HepG2 (cell line): ENCODE data around the gene CHP1. TPM values are rescaled to one million over a fixed set of nuclear protein-coding genes. Genes with fewer than 3 reads are reported as not detected.

Source experiments
- BRCA1 ChIP-seq: sonication (generic); formaldehyde crosslinking; IDR thresholded peaks from 2 replicates; pipeline ENCODE4 v1.4.0; 2020; ENCODE audit warnings: missing genetic modification reagents
- DNMT1 ChIP-seq: sonication (generic); formaldehyde crosslinking; IDR thresholded peaks from 2 replicates; pipeline ENCODE4 v1.5.1; 2020; ENCODE audit warnings: mild to moderate bottlenecking, missing genetic modification reagents
- EP300 ChIP-seq, 3 experiments: sonication (generic) in 1 of 3; formaldehyde crosslinking in 1 of 3; IDR thresholded peaks; 2 replicates each; pipeline versions ENCODE4 v1.5.1 to v1.6.1; 2011 to 2020; ENCODE audit warnings: low read depth in 2 of 3, low read length in 2 of 3, borderline replicate concordance in 1 of 3, improper control_type of control experiment in 1 of 3, mild to moderate bottlenecking in 1 of 3, missing genetic modification reagents in 1 of 3, moderate library complexity in 1 of 3
- HNRNPLL ChIP-seq: fragments of 200-400 bp; formaldehyde crosslinking; IDR thresholded peaks from 2 replicates; pipeline ENCODE4 v1.6.1; 2017; ENCODE audit warnings: mild to moderate bottlenecking, low read depth, low read length; ENCODE audit not compliant: poor library complexity, severe bottlenecking
- KDM4B ChIP-seq: sonication (generic); formaldehyde crosslinking; IDR thresholded peaks from 2 replicates; pipeline ENCODE4 v1.4.0; 2020; ENCODE audit warnings: missing genetic modification reagents
- KDM6A ChIP-seq: IDR thresholded peaks from 2 replicates; pipeline ENCODE4 v1.6.1; 2016; ENCODE audit warnings: low read depth
- POLR2AphosphoS5 ChIP-seq: IDR thresholded peaks from 2 replicates; pipeline ENCODE4 v1.6.1; 2012; ENCODE audit warnings: low read depth, low read length
- RFX1 ChIP-seq: fragments of 450-650 bp; IDR thresholded peaks from 2 replicates; pipeline ENCODE4 v1.6.1; 2017
- U2AF1 ChIP-seq: fragments of 200-400 bp; formaldehyde crosslinking; optimal IDR thresholded peaks from 2 replicates; pipeline ENCODE3; 2017; ENCODE audit warnings: mild to moderate bottlenecking, low read depth, low read length
- YEATS4 ChIP-seq: sonication (generic); formaldehyde crosslinking; IDR thresholded peaks from 2 replicates; pipeline ENCODE4 v1.4.0; 2020; ENCODE audit warnings: missing genetic modification reagents, borderline replicate concordance
- ZFX ChIP-seq: sonication (generic); formaldehyde crosslinking; IDR thresholded peaks from 2 replicates; pipeline ENCODE4 v1.4.0; 2020; ENCODE audit warnings: mild to moderate bottlenecking, low read depth, missing genetic modification reagents, moderate library complexity
- ZNF207 ChIP-seq: fragments of 450-650 bp; IDR thresholded peaks from 2 replicates; pipeline ENCODE4 v1.6.1; 2016; ENCODE audit warnings: antibody characterized with exemption, borderline replicate concordance
- ZNF3 ChIP-seq: IDR thresholded peaks from 2 replicates; pipeline ENCODE4 v1.7.0; 2017; ENCODE audit warnings: inconsistent platforms
- ZNF350 ChIP-seq: sonication (generic); formaldehyde crosslinking; IDR thresholded peaks from 2 replicates; pipeline ENCODE4 v1.4.0; 2020; ENCODE audit warnings: mild to moderate bottlenecking, low read depth, missing genetic modification reagents, borderline replicate concordance
- ZNF549 ChIP-seq: sonication (generic); formaldehyde crosslinking; IDR thresholded peaks from 2 replicates; pipeline ENCODE4 v1.5.0; 2020; ENCODE audit warnings: missing genetic modification reagents
- ZNF576 ChIP-seq: sonication (generic); formaldehyde crosslinking; IDR thresholded peaks from 2 replicates; pipeline ENCODE4 v1.4.0; 2020; ENCODE audit warnings: mild to moderate bottlenecking, missing genetic modification reagents
- ZNF607 ChIP-seq: sonication (generic); formaldehyde crosslinking; IDR thresholded peaks from 2 replicates; pipeline ENCODE4 v1.5.1; 2020; ENCODE audit warnings: missing genetic modification reagents, mild to moderate bottlenecking, borderline replicate concordance
- ZNF766 ChIP-seq: sonication (generic); formaldehyde crosslinking; IDR thresholded peaks from 2 replicates; pipeline ENCODE4 v1.5.0; 2020; ENCODE audit warnings: missing genetic modification reagents, borderline replicate concordance
- ZNF883 ChIP-seq: sonication (generic); formaldehyde crosslinking; IDR thresholded peaks from 2 replicates; pipeline ENCODE4 v1.5.1; 2020; ENCODE audit warnings: mild to moderate bottlenecking, missing genetic modification reagents; ENCODE audit errors: not compliant biosample characterization
- polyA plus RNA-seq, 8 experiments: library from polyadenylated mRNA; depleted of rRNA in 3 of 8; stranded (reverse) in 7 of 8; unstranded in 1 of 8; fragments of >200 nt; fragmentation: Illumina TruSeq in 4 of 8; extraction: Trizol in 4 of 8; gene quantifications; 2 replicates each; pipeline versions ENCODE4 v1.2.1 to v1.2.3, GENCODE V29; 2011 to 2016; ENCODE audit warnings: low read depth in 4 of 8, missing spikeins in 1 of 8, mixed read lengths in 1 of 8; ENCODE audit not compliant: insufficient read depth in 1 of 8
- total RNA-seq, 5 experiments: library from RNA; depleted of rRNA; stranded (reverse); fragments of >200 nt; fragmentation: Illumina TruSeq; extraction: Trizol; gene quantifications; 2 replicates each; pipeline ENCODE4 v1.2.3, GENCODE V29; 2016; ENCODE audit warnings: low read depth in 1 of 5
- TF ChIP-seq, protein P1 (sequence below): sonication (generic); formaldehyde crosslinking; IDR thresholded peaks from 2 replicates; pipeline ENCODE4 v1.5.0; 2020; ENCODE audit warnings: missing genetic modification reagents
- TF ChIP-seq, protein P2 (sequence below), 2 experiments: fragments of 450-650 bp in 1 of 2; sonication (generic) in 1 of 2; formaldehyde crosslinking; IDR thresholded peaks; 2 replicates each; pipeline versions ENCODE4 v1.5.0 to v1.8.0; 2020 to 2022; ENCODE audit warnings: mild to moderate bottlenecking in 1 of 2, missing genetic modification reagents in 1 of 2
- TF ChIP-seq, protein P3 (sequence below): sonication (generic); formaldehyde crosslinking; IDR thresholded peaks from 2 replicates; pipeline ENCODE4 v1.4.0; 2020; ENCODE audit warnings: missing genetic modification reagents, borderline replicate concordance
- TF ChIP-seq, protein P4 (sequence below): sonication (generic); formaldehyde crosslinking; IDR thresholded peaks from 2 replicates; pipeline ENCODE4 v1.5.0; 2020; ENCODE audit warnings: mild to moderate bottlenecking, missing genetic modification reagents, moderate library complexity

CHP1 gene
- total and polyA plus RNA-seq, 2 of the 13 experiments (the other 11 are each of a cell fraction or from before 2014, with no cell fraction given): 49.6 to 76.4 TPM

- TF ChIP-seq, protein P1, sequence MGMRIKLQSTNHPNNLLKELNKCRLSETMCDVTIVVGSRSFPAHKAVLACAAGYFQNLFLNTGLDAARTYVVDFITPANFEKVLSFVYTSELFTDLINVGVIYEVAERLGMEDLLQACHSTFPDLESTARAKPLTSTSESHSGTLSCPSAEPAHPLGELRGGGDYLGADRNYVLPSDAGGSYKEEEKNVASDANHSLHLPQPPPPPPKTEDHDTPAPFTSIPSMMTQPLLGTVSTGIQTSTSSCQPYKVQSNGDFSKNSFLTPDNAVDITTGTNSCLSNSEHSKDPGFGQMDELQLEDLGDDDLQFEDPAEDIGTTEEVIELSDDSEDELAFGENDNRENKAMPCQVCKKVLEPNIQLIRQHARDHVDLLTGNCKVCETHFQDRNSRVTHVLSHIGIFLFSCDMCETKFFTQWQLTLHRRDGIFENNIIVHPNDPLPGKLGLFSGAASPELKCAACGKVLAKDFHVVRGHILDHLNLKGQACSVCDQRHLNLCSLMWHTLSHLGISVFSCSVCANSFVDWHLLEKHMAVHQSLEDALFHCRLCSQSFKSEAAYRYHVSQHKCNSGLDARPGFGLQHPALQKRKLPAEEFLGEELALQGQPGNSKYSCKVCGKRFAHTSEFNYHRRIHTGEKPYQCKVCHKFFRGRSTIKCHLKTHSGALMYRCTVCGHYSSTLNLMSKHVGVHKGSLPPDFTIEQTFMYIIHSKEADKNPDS: no peak
- TF ChIP-seq ZFX (CRISPR knock-in tag) (no peak), ZNF766 (CRISPR knock-in tag) (no peak), ZNF350 (CRISPR knock-in tag) (no peak), HNRNPLL (no peak), EP300 (IDR thresholded peaks at IDR 0.05; ENCODE audit: low read depth in 2 of 2, low read length in 2 of 2) (peak in 1 of 2 experiments; percentile 72; a peak in 1 of 4 replicates), EP300 (CRISPR knock-in tag; IDR thresholded peaks at IDR 0.05; ENCODE audit: borderline replicate concordance) (no peak), POLR2AphosphoS5 (no peak), BRCA1 (CRISPR knock-in tag) (no peak), ZNF883 (no peak), U2AF1 (no peak), YEATS4 (CRISPR knock-in tag) (no peak), KDM4B (CRISPR knock-in tag) (no peak), KDM6A (CRISPR knock-in tag) (no peak), DNMT1 (CRISPR knock-in tag) (no peak), ZNF207 (no peak), ZNF576 (CRISPR knock-in tag) (no peak), ZNF607 (CRISPR knock-in tag) (no peak), RFX1 (no peak), ZNF3 (CRISPR knock-in tag) (0 out of 2 replicates have a peak, but pooled peaks have one; percentile 49), ZNF549 (CRISPR knock-in tag) (no peak)
- TF ChIP-seq, protein P2, sequence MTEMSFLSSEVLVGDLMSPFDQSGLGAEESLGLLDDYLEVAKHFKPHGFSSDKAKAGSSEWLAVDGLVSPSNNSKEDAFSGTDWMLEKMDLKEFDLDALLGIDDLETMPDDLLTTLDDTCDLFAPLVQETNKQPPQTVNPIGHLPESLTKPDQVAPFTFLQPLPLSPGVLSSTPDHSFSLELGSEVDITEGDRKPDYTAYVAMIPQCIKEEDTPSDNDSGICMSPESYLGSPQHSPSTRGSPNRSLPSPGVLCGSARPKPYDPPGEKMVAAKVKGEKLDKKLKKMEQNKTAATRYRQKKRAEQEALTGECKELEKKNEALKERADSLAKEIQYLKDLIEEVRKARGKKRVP (CRISPR knock-in tag; IDR thresholded peaks at IDR 0.05): no peak
- TF ChIP-seq, protein P3, sequence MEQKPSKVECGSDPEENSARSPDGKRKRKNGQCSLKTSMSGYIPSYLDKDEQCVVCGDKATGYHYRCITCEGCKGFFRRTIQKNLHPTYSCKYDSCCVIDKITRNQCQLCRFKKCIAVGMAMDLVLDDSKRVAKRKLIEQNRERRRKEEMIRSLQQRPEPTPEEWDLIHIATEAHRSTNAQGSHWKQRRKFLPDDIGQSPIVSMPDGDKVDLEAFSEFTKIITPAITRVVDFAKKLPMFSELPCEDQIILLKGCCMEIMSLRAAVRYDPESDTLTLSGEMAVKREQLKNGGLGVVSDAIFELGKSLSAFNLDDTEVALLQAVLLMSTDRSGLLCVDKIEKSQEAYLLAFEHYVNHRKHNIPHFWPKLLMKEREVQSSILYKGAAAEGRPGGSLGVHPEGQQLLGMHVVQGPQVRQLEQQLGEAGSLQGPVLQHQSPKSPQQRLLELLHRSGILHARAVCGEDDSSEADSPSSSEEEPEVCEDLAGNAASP: 0 out of 2 replicates have a peak, but pooled peaks have one; percentile 11
- TF ChIP-seq, protein P4, sequence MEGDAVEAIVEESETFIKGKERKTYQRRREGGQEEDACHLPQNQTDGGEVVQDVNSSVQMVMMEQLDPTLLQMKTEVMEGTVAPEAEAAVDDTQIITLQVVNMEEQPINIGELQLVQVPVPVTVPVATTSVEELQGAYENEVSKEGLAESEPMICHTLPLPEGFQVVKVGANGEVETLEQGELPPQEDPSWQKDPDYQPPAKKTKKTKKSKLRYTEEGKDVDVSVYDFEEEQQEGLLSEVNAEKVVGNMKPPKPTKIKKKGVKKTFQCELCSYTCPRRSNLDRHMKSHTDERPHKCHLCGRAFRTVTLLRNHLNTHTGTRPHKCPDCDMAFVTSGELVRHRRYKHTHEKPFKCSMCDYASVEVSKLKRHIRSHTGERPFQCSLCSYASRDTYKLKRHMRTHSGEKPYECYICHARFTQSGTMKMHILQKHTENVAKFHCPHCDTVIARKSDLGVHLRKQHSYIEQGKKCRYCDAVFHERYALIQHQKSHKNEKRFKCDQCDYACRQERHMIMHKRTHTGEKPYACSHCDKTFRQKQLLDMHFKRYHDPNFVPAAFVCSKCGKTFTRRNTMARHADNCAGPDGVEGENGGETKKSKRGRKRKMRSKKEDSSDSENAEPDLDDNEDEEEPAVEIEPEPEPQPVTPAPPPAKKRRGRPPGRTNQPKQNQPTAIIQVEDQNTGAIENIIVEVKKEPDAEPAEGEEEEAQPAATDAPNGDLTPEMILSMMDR: no peak
These were observed 10.3 kb downstream of the CHP1 start (continued) for GRCh38 chr15:41241221-41241964.
